Right hindlimb (tissue), 1 donor: ENCODE measurements around the gene RBFOX1.

Experiments used
- DNase-seq: peaks from one replicate; pipeline ENCODE4 v3.0.0-alpha.2; 2018

The RBFOX1 gene

DNA sequence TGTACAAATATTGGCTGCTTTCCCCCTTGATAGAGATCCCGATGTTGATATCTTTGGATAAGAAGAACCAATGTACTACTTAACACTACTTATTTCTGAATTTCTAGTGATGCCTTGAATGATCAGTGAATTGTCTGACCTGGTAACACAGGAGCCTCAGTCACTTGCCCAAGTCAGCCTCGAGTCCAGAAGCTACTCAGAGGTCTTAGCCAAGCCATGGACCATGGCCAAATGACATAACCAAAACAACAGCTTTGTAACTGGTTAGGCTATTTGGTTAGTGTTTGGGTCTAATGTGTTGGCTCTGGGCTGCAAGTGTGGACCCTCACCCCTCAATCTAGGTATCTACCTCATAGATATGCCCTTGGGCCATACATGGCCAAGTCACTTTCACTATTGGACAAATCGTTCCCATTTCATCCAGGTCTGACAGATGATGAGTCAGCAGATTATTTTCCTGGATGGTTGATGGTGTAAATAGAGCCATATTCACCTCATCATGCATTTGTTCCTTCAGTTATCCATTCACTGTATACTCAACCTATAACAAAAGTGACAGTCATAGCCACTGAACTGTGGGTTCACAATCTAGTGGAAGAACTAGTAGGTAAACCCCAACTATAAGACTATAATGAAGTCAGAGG, 3.5 kb downstream of the RBFOX1 start:
- DNase-seq: no peak

- no peak for DNase-seq
Measured at GRCh38 chr16:7336742-7337141, 4.1 kb downstream of the RBFOX1 start.

DNA sequence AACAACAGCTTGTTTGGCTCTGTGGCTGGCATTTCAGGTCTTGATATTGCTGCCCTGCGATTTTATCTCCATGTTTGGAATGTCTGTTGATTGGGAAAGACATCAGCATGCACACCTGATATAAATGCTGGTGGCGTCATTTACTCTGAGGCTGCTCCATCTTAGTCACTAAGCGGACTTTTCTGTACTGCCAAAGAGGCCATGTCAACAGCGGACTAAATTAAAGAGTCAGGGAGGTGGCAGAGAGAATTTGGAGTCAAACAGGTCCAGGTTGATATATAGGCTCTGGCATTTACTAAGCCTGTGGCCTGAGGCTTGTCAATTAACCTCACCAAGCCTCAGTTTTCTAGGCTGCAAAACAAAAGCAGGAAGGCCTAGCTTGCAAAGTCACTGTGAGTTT, 6.2 kb downstream of the RBFOX1 start:
- DNase-seq: no peak

- no peak for DNase-seq
Measured at GRCh38 chr16:7339700-7340099, 7.1 kb downstream of the RBFOX1 start.

DNA sequence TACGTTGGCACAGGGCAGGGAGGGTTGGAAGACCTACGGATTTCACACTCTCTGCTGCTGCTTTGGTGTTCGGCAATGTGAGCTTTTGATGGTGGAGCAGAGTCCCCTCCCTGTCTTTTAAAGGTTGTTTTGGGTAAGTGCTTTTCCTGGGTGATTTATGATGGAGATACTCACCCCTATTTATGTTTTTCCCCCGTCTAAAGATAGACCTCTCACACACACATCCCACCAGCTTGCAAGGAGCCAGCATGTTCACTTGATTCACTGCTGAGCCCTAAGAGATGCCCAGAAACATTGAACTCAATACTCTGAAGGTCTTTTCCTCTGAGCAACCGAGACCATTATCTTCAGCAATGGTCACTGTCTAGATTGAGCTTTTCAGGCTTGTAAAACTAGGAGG, 8.3 kb downstream of the RBFOX1 start:
- no peak for DNase-seq

GRCh38 chr16:7342598-7342997, 10.0 kb downstream of the RBFOX1 start:
- no peak for DNase-seq

DNA sequence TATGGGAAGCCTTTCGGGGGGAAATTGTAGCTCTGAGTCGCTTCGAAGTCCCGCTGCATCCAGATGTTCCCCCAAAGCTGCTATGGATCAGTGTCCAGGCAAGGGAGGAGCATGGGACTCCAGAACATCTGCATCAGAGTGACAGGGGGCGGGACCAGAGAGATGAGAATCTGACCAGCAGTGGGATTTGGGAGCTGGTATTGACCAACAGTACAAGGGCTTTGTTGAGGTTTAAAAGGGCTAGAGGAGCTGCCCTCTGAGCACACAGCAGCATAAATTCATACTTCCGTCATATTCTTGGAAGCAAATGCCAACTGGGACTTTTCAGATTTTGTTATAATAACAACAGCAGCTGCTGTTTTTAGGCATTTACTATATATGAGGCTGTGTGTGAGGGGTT, 10.6 kb downstream of the RBFOX1 start:
- DNase-seq: peak; percentile 55

DNA sequence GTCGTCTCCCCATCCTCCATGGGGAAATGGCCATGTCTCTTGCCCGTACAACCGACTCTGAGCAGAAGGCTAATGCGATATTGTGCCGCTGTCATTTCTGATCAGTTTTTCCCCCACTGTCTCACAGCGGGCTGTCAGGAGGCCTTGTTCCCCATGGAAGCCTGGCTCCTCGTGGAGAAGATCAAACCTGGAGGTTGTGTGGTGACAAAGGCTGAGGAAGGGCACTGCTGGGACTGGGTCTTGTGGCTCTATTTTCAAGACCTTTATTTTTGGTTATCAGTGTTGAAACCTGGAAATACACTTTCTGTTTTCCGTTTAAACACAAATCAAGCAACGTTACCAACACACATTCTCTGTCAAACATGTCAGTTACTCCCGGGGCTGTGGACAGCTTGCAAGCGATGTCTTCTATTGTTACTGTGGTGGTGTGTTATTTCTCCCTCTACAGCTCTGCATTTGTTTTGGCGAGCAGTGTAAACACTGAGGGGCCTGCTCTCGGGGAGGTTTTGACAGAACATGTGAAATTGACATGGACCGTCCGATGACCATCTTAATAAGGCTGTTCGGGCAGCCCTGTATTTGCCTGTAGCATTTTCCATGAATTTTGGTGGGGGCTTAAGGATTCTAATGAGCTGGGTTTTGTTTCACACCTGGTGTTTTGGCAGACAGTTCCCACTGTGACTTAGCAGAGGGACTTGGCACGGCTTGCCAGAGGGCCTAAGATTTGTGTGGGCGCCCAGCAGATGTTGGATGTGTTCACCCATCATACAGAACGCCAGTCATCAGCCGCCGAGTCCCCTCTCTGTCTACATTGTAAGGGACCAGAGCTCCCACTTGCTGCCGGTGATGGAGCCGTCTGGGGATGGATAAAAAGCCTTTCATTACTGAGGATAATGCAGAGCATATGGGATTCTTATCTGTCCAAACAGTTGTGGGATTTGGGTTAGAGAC, 12.5 kb downstream of the RBFOX1 start:
- peak; percentile 58 for DNase-seq

DNA sequence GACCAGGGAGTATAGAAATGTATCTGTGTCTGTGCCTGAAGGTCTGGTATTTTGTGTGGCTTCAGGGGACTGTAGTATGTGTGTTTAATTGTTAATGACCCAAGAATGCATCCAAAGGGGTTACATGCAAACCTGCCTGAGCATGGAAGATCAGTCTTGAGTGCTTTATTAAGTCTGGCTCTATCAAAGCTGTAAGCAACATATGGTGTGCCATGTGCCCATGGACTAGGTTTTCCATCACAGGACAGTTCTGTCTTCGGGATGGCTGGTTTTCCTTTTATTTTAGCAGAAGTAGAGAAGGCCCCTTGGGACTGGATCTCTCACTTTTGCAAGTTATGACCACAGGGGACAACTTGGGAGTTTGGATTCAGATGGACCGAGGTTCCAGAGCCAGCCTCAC, 18.2 kb downstream of the RBFOX1 start:
- DNase-seq: no peak

GRCh38 chr16:7351610-7352510, 19.2 kb downstream of the RBFOX1 start:
- peak; percentile 84 for DNase-seq

- no peak for DNase-seq
Measured at GRCh38 chr16:7355758-7356157, 23.1 kb downstream of the RBFOX1 start.

GRCh38 chr16:7361416-7362129, 28.9 kb downstream of the RBFOX1 start:
- no peak for DNase-seq

DNA sequence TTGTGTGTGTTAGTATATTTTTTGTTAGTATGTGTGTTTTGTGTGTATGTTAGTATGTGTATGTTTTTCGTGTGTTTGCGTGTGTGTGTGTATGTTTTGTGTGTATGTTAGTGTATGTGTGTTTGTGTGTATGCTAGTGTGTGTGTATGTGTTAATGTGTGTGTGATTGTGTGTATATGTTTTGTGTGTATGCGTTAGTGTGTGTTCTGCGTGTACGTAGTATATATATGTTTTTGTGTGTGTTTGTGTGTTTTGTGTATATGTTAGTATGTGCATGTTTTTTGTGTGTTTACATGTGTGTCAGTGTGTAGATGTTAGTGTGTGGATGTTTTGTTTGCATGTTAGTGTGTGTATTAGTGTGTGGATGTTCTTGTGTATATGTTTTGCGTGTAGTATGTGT, 29.6 kb downstream of the RBFOX1 start:
- no peak for DNase-seq

GRCh38 chr16:7363422-7364417, 31.1 kb downstream of the RBFOX1 start:
- DNase-seq: peak; percentile 75

- no peak for DNase-seq
Measured at GRCh38 chr16:7366041-7366440, 33.4 kb downstream of the RBFOX1 start.

DNA sequence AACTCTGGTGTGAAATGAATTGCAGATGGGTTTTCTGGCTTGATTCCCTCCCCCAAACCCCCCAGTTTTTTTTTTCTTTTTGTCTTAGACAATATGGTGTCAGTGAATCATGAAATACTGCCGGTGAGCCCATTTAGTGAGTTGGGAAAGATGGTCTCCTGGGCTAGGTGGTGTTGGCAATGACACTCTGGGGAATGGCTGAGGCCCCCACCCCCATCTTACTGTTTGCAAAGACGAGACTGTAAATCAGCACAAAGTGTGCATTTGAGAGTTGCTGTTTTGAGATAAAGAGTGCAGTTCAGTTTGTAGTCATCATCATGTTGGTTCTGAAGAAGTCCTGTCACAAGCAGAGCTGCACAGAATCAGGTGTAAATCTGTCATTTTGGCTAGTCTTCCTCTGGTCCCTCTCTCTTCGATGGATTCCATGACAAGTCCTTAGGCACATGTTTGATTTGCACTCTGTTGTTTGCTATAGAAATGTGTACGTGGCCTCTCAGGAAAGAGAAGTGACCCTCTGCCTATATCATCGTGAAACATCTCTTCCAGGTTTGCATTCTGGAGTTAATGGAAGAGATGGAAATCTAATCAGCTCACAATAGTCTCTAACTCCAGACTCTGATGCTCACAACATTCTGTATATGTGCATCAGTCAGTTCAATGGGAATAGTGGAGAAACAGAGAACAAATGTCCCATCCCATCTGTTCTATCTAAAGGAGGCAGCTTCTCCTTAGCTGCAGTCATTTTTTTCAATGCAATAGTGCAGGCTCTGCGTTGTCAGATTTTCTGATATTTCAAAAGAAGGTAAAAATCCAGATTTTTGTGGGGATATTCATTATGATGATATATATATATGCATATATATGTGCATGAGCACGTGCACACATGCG, 34.6 kb downstream of the RBFOX1 start:
- no peak for DNase-seq

DNA sequence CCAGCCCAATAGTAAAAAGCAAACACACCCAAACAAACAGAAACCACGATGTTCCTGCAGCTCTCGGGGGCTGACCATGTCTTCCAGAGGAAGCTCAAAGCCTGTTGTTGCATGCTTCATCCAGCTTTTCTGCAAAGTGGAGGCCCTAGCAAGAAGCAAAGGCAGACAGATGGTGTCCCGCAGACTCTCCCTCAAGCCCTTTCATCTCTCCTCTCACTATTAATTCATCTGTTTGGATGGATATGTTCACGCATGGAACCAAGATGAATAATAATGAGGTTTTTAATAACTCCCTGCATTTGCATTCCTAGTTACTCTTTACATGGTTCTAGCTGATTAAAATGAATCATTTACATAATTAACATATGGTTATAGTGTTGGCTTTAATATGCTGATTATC, 36.6 kb downstream of the RBFOX1 start:
- no peak for DNase-seq

DNA sequence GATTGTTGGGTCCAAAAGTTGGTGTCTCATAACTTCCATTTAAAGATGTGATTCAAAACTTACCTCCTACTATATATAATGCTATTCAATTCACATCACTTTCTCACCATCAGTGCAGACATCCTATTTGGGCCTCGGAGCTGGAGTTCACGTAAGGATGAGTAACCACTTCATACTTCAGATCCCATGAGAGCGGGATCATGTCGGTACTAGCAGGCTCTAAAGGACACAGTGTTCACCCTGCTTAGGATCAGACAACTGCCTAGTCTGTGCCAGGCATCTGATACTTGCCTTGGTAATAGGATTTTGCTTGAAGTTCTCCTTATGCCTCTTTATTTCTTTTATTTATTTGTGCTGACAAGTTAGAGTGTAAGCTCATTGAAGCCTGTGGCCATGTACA, 39.5 kb downstream of the RBFOX1 start:
- no peak for DNase-seq

DNA sequence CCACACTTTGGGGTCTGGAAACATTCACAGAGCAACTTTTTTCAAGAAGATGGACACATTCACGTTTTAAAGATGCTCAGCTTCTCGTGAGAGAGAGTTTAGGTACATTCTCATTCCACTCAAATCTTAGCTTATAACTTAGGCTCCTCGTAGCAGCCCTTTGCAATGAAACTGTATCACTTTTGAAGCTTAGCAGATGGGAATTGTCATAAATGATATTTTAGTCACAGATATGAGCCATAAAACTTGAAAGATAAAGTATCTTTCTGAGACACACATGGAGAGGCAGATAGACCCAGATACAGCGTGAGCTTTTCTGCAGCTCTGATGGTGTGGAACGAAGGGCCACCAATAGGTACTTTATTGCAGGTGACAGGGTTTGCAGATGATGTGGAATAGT, 41.1 kb downstream of the RBFOX1 start:
- DNase-seq: no peak

DNA sequence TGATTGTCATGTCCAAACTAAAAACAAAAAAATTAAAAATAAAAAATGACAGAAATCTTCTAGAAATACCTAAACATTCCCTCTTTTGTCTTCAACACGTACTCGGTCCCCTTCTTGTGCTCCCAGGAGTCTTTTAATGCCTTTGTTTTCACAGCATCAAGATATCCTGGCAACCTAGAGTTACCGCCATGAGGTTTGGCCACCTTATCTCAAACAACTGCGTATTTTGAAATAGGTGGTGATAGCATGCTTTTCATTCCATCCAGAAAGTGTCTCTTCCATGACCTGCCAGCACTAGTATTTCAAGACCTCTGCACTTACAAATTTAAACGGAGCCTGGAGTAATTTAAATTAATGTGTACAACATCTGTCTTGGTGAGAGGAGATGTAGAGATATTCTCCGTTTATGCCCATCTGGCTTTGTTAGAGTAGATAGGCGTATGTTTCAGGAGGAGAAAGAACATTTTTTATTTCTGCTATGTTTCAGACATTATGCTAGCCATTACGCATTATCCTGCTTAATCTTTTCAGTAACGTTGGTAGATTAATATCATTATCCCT, 42.0 kb downstream of the RBFOX1 start:
- no peak for DNase-seq
